HG03558 (cell line): ENCODE measurements around the gene ATOSB.
A peak's percentile ranks its signal among the peaks of the same experiment; 100 is the strongest.

ENCODE experiments used
- ATAC-seq: cut with Tn5 transposase; IDR thresholded peaks from one replicate; pipeline ENCODE4 v1.9.1; 2021; ENCODE audit warnings: moderate number of reproducible peaks; ENCODE audit not compliant: unreplicated experiment; ENCODE audit errors: extremely low read depth

Gene ATOSB

DNA sequence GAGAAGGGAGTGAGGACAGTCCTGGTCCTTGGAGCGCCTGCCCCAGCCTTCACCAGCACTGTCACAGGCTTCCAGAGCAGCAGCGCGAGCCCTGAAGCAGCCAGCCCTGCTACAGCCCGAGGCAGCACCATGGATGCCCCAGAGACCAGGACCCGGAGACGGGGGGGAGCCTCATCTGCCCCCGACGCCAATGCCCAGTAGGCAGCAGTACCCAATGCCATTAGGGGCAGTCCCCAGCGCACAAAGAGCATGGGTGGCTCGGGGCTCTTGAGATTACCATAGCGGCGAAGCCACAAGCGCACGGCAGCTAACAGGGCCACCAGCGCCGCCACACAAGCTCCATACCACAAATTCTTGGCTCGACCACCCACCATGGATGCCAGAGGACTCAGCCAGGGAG is 24.1 kb downstream of the ATOSB start:
- ATAC-seq, result no peak

DNA sequence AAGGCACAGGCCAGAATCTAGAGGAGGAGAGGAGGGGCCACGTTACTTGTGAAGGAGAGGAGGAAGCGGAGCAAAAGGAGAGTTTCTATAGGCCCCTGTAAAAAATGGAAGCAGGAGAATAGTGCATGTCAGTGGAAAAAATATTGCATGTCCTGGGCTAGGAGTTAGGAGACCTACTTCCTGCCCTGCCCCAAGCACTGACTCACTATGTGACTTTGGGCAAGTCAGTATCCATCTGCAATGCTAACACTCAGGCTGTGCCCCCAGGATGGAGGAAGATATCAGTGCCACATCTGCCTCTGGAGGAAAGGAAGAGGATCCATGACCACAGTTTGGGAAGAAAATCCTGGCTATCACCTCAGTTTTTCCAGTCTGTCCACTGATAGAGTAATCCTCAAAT is 26.2 kb downstream of the ATOSB start:
- ATAC-seq, result no peak

DNA sequence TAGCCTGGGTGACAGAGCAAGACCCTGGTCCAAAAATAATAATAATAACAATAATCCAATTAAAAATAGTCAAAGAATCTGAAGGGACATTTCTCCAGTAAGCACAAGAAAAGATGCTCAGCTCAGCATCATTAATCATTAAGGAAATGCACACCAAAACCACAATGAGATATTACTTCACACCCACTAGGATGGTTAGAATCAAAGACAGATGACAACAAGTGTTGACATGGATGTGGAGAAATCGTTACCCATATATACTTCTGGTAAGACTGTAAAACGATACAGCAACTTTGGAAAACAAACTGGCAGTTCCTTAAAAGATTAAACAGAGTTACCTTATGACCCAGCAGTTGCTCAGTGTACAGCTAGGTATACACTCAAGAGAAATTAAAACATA is 30.6 kb downstream of the ATOSB start:
- no peak for ATAC-seq

DNA sequence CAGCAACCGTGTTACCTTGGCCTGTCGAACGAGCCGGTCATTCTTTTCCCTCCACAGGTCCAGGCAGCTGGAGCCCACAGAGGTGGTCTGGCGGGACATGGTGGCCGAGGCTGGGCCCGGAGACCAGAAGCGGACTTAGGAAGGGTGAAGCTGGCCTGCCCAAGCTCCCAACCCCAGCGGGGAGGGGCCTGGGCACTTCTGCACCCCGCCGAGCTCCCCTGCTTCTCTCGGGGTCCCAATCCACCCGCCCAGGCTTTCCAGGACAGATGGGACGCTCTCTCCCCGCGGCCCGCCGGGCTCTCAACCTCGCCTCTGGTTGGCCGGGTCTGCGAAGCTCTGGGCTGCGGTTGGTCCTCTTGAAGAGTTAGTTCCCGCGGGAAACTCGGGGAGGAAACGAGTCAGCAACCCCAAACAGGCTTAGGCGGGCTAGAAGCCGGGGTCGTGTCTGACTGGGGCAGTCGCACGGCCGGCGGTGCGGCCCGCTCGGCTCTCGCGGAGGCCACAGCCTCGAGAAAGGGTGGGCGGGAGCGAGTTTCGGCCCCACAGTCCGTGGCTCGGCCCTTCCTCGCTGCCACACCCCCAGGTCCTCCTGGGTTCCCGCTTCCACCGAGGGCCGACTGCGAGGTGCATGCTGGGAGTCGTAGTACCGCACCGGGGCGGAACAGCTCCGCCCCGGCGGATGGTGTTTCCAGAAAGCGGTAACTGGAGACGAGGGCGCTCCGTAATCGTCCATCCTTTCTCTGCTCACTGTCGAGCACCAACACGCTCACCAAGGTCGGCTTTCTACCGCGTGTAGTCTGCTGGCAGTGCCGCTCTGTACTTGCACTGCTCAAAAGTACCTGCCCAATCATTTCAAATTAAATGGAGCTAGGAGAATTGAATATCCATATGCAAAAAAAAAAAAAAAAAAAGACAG is 36.0 kb downstream of the ATOSB start, which contains the start of gene FANCG:
Gene FANCG (minus strand): TSS at position 517 of the 916 bp plus-strand sequence. CDS start 418 bp downstream, at position 99.
- ATAC-seq, result peak; percentile 53

DNA sequence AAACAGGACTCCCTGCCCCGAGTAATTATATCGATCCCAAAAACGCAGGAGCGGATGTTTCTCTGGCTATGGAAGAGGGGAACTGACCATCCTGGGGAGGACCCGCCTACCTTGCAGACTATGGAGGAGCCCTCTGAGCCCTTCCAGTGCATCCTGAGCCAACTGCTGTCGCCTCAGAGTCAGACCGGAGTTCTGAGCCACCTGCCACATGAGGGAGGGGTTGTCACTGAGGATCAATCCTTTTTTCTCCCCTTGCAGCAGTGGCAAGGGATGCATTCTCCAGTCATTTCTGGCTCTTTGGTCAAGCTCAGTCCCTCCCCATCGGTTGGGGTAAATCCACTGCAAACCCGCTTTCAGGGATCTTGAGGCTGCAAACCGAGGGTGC is 36.6 kb downstream of the ATOSB start:
- ATAC-seq, result no peak

DNA sequence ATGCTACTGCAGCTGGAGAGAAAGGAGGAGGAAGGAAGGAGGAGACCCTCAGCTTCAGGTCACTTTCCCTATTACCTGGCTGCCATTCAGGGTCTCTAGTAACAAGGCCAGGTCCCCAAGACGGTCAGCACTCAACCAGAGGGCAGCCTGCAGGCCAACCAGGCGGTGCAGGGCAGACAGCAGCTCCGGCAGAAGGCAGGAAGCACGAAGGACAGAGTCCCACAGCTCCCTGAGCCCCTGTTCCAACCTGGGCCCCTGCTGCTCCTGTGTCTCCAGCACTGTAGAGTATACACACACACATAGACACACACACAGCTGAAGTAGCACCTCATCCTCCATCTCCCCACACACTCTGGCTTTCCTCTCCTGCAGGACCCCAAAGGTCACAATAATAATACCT is 37.6 kb downstream of the ATOSB start:
- no peak for ATAC-seq

DNA sequence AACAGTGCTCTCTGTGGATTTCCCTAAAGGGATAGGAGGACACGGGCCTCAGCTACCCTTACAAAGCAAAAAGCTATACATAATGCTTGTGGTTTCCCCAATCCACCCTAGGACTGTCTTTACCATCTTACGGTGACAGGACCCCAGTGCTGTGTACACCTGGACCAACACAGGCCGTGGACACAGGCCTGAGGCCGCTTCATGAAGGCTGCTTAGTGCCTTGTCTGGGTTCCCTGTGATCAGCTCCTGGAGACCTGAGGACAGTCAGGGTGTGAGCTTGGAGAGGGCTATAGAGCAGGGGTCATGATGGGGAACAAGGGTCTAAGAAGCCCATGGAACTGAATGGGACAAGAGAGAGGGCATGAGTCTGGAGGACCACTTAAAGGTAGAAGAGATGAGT is 38.8 kb downstream of the ATOSB start:
- ATAC-seq, result no peak

DNA sequence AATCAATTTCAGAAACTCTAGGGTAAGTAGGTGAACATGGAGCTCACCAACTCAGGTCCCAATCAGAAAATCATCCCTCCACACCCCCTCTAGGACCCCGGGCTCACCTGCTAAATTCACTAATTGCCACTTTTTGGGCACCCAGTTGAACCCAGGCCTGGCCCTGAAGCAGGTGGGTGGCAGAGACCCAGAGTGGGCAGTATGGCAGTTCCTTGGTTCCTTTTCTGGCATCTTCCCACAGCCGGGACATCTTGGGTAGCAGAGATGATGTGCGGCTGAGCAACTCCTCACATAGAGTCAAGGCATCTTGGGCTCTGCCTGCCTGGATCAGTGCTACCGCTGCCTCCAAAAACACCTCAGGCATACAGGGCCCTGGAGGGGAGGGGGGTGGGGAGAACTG is 40.3 kb downstream of the ATOSB start:
- ATAC-seq, result no peak

DNA sequence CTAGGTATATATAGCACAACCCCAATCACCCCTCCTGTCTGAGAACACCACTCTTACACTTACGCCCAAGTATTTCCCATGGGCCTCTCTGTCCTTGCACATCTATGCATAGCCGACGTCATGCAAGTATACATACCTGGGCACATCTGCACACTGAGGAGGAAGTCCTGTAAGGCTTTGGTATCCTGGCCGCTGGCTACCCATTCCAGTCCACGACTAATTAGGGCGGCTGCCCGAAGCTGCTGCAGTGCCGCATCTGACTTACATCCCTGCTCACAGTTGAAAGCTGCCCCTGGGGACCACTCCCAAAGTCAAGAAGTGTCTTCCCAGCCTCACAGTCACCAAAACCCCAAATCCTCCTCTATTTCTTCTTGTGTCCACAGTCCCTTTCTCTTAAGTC is 40.9 kb downstream of the ATOSB start:
- ATAC-seq, result no peak

DNA sequence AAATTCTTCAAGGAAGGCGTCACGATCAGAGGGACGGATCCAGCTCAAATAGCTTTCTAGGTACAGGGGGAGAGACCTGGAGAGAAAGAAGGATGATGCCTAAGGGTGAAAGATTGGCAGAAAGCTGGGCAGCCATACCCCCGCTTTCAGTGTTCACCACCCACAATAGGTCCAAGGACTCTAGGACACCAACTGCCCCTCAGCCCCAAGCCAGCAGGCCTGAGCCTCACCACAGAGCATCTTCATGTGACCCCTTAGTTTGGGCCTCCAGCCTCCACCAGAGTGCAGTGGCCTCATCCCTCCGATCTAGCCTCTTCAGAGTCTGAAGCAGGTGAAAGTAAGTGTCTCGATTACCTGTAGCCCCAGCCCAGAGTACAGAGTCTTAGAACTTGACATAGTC is 41.5 kb downstream of the ATOSB start:
- no peak for ATAC-seq

DNA sequence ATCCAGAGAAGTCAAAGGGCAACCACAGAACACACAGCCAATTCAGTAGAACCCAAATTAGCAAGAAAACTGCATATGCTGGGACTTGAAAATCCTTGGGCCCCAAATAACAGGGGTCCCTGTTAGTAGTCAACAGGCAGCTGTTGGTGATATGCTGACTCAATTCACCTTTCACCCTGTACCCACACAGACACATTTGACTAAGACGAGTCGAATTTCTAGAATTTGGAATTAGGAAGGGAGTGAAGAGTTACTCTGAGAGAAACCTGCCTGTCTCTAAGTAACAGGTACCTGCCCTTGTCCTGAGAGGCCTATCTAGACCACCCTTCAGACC is 42.4 kb downstream of the ATOSB start:
- no peak for ATAC-seq

DNA sequence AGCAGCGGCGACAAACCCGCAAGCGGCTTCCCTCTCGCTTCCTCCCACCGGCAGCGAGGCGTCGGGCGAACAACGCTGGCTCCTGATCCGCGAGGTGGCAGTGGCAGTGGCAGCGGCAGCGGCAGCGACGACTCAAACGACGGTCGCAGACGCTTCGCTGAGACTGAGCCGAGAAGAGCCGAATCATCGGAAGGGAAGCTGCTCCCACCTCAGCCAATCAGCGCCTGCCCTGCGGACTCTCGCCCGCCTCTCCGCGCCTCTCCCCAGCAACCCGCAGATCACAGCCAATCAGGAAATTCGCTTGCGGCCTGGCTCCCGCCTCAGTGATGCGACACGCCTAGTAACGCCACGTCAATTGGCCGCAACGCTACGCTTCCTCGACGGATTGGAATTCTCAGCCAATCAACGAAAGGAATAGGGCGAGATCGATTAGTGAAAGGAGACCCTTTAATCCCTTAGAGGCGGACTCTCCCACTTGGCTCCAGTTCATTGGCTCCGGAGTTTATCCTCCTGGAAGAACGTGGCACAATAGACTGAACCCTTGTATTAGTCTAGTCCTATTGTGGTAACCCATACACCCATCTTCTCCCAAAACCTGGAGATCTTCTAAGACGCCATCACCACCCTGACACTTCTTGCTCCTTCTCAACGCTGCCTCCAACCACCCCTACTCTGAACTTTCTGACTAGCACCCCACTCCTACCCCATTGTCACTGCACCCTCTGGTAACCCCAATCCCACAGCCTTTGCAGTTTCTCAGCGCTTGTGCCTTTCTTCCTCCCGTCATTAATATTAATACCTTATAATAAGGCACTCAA is 43.0 kb downstream of the ATOSB start, which contains the start of gene VCP:
Gene VCP (minus strand): TSS at position 165 of the 818 bp plus-strand sequence. CDS start 272 bp downstream, outside the sequence.
- ATAC-seq, result peak; percentile 59

DNA sequence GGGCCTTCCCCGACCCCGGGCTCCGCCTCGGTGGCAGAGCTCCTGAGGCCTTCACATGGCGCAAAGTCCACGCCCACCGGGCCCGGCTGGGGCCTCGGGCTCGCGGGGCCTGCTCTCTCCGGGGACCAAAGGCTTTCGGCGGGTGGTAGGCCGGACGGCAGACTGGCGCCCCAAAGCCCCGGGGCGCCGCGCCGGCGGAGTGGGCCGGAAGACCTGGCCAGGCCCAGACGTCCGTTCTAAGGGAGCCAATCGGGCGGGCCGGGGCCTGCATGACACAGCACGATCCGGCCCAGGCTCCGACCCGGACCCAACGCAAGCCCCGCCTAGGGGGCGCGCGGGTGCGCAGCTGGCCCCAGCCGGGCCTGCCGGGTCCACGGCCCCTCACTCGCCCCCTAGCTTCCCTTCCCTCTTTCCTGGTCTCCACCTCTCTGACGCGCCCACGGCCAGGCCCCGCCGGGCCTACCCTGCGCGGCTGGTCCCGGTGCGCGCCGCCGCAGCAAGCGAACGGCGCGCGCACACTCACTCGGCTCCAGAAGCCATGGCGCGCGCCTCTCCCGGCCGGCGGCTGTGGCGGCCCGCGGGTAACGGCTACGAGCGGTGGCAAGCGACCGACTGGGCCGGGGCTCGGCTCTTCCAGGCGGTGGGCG is 43.7 kb downstream of the ATOSB start:
- peak; percentile 23 for ATAC-seq

DNA sequence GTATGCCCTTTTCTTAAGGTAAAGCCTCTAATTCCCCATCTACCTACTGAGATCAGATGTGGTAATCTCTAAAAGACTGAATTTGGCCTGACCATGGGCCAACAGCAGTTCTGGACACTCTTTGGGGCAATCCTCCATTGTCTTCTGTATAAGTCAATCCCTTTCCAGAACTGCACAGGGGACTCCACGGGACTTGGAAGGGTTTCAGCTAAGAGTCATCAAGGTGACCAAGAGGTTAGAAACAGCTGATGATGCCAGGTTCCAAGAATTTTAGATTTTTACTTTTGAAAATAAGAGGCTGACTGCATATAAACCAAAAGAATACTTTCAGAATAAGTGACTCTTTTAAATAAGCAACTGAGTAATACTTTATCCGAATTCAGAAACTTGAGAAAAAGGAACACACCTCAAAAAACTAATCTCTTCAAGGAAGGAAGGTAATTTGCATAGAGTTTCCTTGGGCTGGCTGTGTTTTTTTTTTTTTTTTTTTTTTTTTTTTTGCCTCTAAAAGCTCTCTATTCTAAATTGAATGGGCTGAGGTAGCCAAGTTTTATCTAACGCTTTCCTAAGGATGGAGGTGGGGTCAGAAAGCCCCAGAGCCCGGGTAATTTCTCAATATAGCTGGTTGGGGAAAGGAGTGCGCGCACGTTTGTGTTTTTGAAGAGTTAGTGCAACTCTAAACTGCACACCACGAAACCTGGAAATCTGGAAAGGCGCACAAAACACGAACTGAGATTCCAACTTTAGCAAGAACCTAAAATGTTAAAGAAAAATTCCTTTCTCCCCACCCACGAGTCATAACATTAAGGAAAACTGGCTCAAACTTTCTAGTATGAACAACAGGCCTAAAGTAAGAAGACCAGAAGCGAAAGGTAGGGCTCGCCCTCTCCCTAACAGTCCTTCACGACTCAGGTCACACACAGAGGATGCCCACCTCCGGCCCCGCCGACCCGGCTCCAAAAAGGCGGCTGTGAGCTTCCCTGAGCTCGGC is 44.5 kb downstream of the ATOSB start:
- ATAC-seq, result no peak

DNA sequence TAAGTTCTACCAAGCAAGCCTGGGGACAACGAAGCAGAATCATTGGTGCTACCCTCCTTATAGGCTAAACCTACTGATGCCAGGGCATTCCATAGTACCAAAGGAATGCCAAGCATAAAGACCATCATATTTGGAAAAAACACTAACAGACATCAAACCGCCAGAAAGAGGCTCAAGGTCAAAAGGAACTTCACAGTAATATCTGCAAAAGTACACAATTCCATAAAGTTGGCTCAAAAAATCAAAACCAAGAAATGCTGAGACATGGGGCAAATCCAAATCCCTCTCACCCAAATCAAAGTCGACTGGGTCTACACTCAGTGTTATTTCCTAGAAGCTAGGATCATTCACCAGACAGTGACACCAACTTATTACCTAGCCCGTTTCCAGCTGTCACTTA is 46.6 kb downstream of the ATOSB start:
- ATAC-seq, result no peak

DNA sequence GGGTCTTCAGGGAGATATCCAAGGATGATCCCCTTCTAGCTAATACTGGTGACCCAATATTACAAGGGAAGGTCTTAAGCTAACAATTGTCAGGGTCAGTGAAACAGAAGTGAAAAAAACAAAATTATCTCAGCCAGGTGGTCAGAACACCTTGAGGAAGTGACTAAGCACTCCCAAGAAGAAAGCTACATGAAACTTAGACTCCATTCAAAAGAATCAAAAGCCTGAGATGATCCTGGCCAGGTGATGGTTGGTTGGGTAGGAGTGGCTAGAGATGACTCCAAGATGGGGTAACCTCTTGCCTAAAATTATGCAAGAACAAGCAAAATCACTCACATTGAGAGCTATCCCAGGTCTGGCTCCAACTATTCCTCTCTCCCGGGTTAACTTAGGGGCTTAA is 48.6 kb downstream of the ATOSB start:
- ATAC-seq, result no peak

DNA sequence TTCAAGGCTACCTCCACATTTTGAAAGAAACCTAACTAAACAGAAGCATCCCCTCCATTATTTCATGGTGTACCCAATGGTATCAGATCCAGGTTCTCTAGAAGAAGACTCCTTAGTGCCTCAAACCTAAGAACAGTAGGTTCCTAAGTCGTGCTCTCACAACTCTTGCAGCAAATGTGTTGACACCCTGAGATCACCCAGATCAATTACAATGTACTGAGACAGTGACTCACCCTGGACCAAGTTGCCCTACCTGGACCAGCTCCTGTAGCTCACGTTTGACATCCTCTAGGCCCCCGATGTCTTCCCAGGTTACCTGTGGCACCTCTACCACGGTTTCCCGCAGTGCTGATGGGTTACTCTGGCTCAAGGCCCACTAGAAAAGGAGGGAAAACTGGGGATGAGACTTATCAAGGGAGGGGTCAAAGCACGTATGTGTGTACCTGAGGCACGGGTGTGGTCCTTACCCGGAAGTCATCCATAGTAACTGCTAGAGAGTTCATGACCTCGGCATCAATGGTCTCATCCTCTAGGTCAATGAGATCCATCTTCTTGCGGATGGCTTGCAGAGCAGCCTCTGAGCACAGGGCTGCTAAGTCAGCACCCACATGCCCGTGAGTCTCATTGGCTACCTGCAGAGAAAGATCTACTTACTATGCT is 55.0 kb downstream of the ATOSB start:
- ATAC-seq, result no peak

DNA sequence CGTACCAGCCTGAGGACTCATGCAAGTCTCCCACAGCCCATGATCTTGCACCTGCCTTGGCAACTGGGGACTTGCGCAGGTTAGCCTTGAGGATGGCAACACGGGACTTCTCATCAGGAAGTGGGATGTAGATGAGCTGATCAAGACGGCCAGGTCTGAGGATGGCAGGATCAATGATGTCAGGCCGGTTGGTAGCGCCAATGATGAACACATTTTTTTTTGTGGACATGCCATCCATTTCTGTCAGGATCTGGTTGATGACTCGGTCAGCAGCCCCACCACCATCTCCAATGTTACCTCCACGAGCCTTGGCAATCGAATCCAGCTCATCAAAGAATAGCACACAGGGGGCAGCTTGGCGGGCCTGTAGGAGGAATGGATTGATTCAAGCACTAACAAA is 56.2 kb downstream of the ATOSB start:
- ATAC-seq, result no peak

DNA sequence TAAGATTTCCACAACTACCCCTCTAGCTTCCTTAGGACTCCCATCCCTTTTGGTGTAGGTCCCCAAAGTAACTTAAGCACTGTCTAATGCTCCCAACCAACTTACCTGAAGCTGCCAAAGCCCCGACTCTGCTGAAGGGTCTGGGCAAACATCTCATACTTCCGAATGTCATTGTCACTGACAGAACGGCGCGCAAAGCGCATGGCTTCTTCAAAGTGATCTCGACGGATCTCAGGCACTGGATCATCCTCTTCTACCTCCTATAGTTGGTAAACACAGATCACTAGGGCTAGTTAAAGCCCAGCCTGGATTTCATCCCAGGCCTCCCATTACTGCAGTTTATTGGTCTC is 58.4 kb downstream of the ATOSB start:
- ATAC-seq, result no peak
